Fibroblast of skin of right quadriceps (primary cell): ENCODE measurements around the gene UST.
A peak's percentile ranks its signal among the peaks of the same experiment; 100 is the strongest.
"Not testable (repeated sequence)": the region's sequence is repeated elsewhere in the genome, so short reads cannot be mapped to it uniquely, and the experiment has no call there.

ENCODE experiments used
- DNase-seq: peaks from one replicate; pipeline ENCODE4 v3.0.0-alpha.2; 2013

UST gene

GRCh38 chr6:149015535-149016525 lies 269.0 kb downstream of the UST start:
- peak; percentile 84 for DNase-seq

GRCh38 chr6:149016716-149017115 lies 269.9 kb downstream of the UST start:
- no peak for DNase-seq

GRCh38 chr6:149020319-149020718 lies 273.5 kb downstream of the UST start:
- no peak for DNase-seq

GRCh38 chr6:149024361-149024760 lies 277.5 kb downstream of the UST start:
- DNase-seq: no peak

- DNase-seq: no peak
These were observed 278.2 kb downstream of the UST start for GRCh38 chr6:149025061-149025460.

- DNase-seq: peak; percentile 90
These were observed 279.7 kb downstream of the UST start for GRCh38 chr6:149026530-149026942.

- no peak for DNase-seq
These were observed 280.7 kb downstream of the UST start for GRCh38 chr6:149027484-149027883.

- DNase-seq: peak; percentile 87
These were observed 282.1 kb downstream of the UST start for GRCh38 chr6:149028767-149029405.

- DNase-seq: no peak
These were observed 284.5 kb downstream of the UST start for GRCh38 chr6:149031201-149031858.

GRCh38 chr6:149031859-149032598 lies 285.2 kb downstream of the UST start:
- peak; percentile 89 for DNase-seq

- peak; percentile 96 for DNase-seq
These were observed 286.0 kb downstream of the UST start for GRCh38 chr6:149032599-149033405.

- no peak for DNase-seq
These were observed 286.6 kb downstream of the UST start for GRCh38 chr6:149033454-149033853.

- no peak for DNase-seq
These were observed 288.9 kb downstream of the UST start for GRCh38 chr6:149035766-149036165.

GRCh38 chr6:149037051-149037671 lies 290.3 kb downstream of the UST start:
- DNase-seq: peak; percentile 77

GRCh38 chr6:149039025-149039424 lies 292.2 kb downstream of the UST start:
- DNase-seq: not testable (repeated sequence)

GRCh38 chr6:149041953-149042352 lies 295.1 kb downstream of the UST start:
- DNase-seq: no peak

- DNase-seq: no peak
These were observed 296.8 kb downstream of the UST start for GRCh38 chr6:149043476-149044130.

GRCh38 chr6:149044528-149044927 lies 297.7 kb downstream of the UST start:
- peak; percentile 47 for DNase-seq

GRCh38 chr6:149045404-149045803 lies 298.6 kb downstream of the UST start:
- DNase-seq: no peak

- DNase-seq: no peak
These were observed 299.5 kb downstream of the UST start for GRCh38 chr6:149046164-149046821.
